Activated naive CD4-positive, alpha-beta T cell treated with Interleukin-2 at 50 U/mL for 16 hours (primary cell): ENCODE results near the gene LYST.
"Not testable (repeated sequence)": the region's sequence is repeated elsewhere in the genome, so short reads cannot be mapped to it uniquely, and the experiment has no call there.

Source experiments
- DNase-seq: peaks from one replicate; pipeline ENCODE4 v3.0.0-alpha.2; 2020

The LYST gene

GRCh38 chr1:235625340-235625739, 241.4 kb downstream of the LYST start:
- DNase-seq = no peak

- DNase-seq = no peak
Observed at GRCh38 chr1:235624721-235625333, 241.9 kb downstream of the LYST start.

GRCh38 chr1:235622936-235623779, 243.5 kb downstream of the LYST start:
- no peak for DNase-seq

GRCh38 chr1:235619149-235619548, 247.6 kb downstream of the LYST start:
- not testable (repeated sequence) for DNase-seq

- no peak for DNase-seq
Observed at GRCh38 chr1:235617808-235618207, 248.9 kb downstream of the LYST start.

GRCh38 chr1:235617140-235617539, 249.6 kb downstream of the LYST start:
- no peak for DNase-seq

- DNase-seq = no peak
Observed at GRCh38 chr1:235614442-235614954, 252.2 kb downstream of the LYST start.

GRCh38 chr1:235613602-235614001, 253.1 kb downstream of the LYST start:
- DNase-seq = no peak

GRCh38 chr1:235612761-235613160, 253.9 kb downstream of the LYST start:
- DNase-seq = no peak
